Prostate gland (tissue), 2 donors: Measurements from ENCODE around the gene PRRT4.

ENCODE experiments used
- POLR2A ChIP-seq: fragments of 450-650 bp; IDR thresholded peaks from one replicate; pipeline ENCODE4 v1.6.1; 2016; ENCODE audit warnings: antibody characterized with exemption, mild to moderate bottlenecking
- TF ChIP-seq, protein P1 (sequence below), 4 experiments: fragments of 200-600 bp in 2 of 4; fragments of 450-650 bp in 2 of 4; sonication (generic) in 2 of 4; IDR thresholded peaks; 1 replicate in 3 of 4; 2 replicates in 1 of 4; pipeline ENCODE4 v1.5.1; 2016 to 2019; ENCODE audit warnings: antibody characterized with exemption in 4 of 4, mild to moderate bottlenecking in 2 of 4, moderate library complexity in 2 of 4

- no peak for TF ChIP-seq POLR2A
- TF ChIP-seq, protein P1, sequence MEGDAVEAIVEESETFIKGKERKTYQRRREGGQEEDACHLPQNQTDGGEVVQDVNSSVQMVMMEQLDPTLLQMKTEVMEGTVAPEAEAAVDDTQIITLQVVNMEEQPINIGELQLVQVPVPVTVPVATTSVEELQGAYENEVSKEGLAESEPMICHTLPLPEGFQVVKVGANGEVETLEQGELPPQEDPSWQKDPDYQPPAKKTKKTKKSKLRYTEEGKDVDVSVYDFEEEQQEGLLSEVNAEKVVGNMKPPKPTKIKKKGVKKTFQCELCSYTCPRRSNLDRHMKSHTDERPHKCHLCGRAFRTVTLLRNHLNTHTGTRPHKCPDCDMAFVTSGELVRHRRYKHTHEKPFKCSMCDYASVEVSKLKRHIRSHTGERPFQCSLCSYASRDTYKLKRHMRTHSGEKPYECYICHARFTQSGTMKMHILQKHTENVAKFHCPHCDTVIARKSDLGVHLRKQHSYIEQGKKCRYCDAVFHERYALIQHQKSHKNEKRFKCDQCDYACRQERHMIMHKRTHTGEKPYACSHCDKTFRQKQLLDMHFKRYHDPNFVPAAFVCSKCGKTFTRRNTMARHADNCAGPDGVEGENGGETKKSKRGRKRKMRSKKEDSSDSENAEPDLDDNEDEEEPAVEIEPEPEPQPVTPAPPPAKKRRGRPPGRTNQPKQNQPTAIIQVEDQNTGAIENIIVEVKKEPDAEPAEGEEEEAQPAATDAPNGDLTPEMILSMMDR (IDR thresholded peaks at IDR 0.05): no peak
These were observed 4.8 kb upstream of the PRRT4 start for GRCh38 chr7:128366300-128366699.
